ENCODE results near the gene RAPSN.

- TF ChIP-seq CTCF (IDR thresholded peaks at IDR 0.05), result no peak
- TF ChIP-seq POLR2A (IDR thresholded peaks at IDR 0.05), result no peak
These were observed 59.1 kb downstream of the RAPSN start for GRCh38 chr11:47389577-47390421.

Measured in right lobe of liver (tissue), 4 donors.